Activated naive CD8-positive, alpha-beta T cell (primary cell): ENCODE measurements around the gene ART4.
A peak's percentile ranks its signal among the peaks of the same experiment; 100 is the strongest.

Source experiments
- H3K27ac Mint-ChIP-seq: one replicate; pipeline ENCODE4 v1.8.0; 2021; ENCODE audit warnings: mixed read lengths
- H3K27me3 Mint-ChIP-seq: one replicate; pipeline ENCODE4 v1.8.0; 2021; ENCODE audit warnings: mixed read lengths
- H3K36me3 Mint-ChIP-seq: one replicate; pipeline ENCODE4 v1.8.0; 2021; ENCODE audit warnings: mixed read lengths
- H3K4me1 Mint-ChIP-seq: one replicate; pipeline ENCODE4 v1.8.0; 2021; ENCODE audit warnings: low read depth, mixed read lengths
- H3K4me3 Mint-ChIP-seq: one replicate; pipeline ENCODE4 v1.8.0; 2021; ENCODE audit warnings: mild to moderate bottlenecking, mixed read lengths
- H3K9me3 Mint-ChIP-seq: one replicate; pipeline ENCODE4 v1.8.0; 2021; ENCODE audit warnings: low read depth, mixed read lengths

Gene ART4

GRCh38 chr12:14843425-14843887, at the start of gene ART4:
TSS of gene ART4 (minus strand) at chr12:14843526. CDS start at chr12:14843113, 413 bp downstream.
- peaks cover 5% of the 10 kb centered on the region for H3K27me3 Mint-ChIP-seq
- H3K9me3 Mint-ChIP-seq: no peaks in the 10 kb centered on the region
- H3K4me3 Mint-ChIP-seq: no peak within 1 kb of the TSS
- H3K27ac Mint-ChIP-seq: no peak within 1 kb of the TSS
- peaks cover 5% of the 10 kb centered on the region for H3K36me3 Mint-ChIP-seq
- H3K4me1 Mint-ChIP-seq: peaks cover 12% of the 10 kb centered on the region

- Mint-ChIP-seq H3K4me3 (no peak overlapping the region), H3K4me1 (no peaks in the 10 kb centered on the region), H3K36me3 (peaks cover 3% of the 10 kb centered on the region), H3K27me3 (no peaks in the 10 kb centered on the region), H3K9me3 (no peaks in the 10 kb centered on the region), H3K27ac (no peak overlapping the region)
These were observed 49.6 kb upstream of the ART4 start for GRCh38 chr12:14892726-14893505.

- H3K27ac Mint-ChIP-seq: no peak overlapping the region
- H3K27me3 Mint-ChIP-seq: peaks cover 2% of the 10 kb centered on the region
- no peaks in the 10 kb centered on the region for H3K9me3 Mint-ChIP-seq
- no peak overlapping the region for H3K4me3 Mint-ChIP-seq
- H3K36me3 Mint-ChIP-seq: peaks cover 3% of the 10 kb centered on the region
- peaks cover 13% of the 10 kb centered on the region for H3K4me1 Mint-ChIP-seq
These were observed 47.4 kb upstream of the ART4 start for GRCh38 chr12:14890701-14891100.

GRCh38 chr12:14886271-14886670, 42.9 kb upstream of the ART4 start:
- Mint-ChIP-seq H3K4me1 (peaks cover 43% of the 10 kb centered on the region), H3K4me3 (no peak overlapping the region), H3K27ac (peak overlapping the region; percentile 12), H3K36me3 (no peaks in the 10 kb centered on the region), H3K27me3 (peaks cover 5% of the 10 kb centered on the region), H3K9me3 (no peaks in the 10 kb centered on the region)

GRCh38 chr12:14885718-14886221, 42.4 kb upstream of the ART4 start, which contains the start of gene MGP:
TSS of gene MGP (minus strand) at chr12:14885854. CDS start at chr12:14885791, 63 bp downstream.
- H3K27me3 Mint-ChIP-seq: peaks cover 5% of the 10 kb centered on the region
- peak within 1 kb of the TSS; percentile 16 for H3K27ac Mint-ChIP-seq

GRCh38 chr12:14884458-14884878, 41.1 kb upstream of the ART4 start:
- no peaks in the 10 kb centered on the region for H3K9me3 Mint-ChIP-seq
- H3K27me3 Mint-ChIP-seq: peaks cover 5% of the 10 kb centered on the region
- peaks cover 58% of the 10 kb centered on the region for H3K4me1 Mint-ChIP-seq
- peaks cover 5% of the 10 kb centered on the region for H3K36me3 Mint-ChIP-seq
- H3K27ac Mint-ChIP-seq: peak overlapping the region; percentile 16
- H3K4me3 Mint-ChIP-seq: peak overlapping the region; percentile 72

More at GRCh38 chr12:14885718-14886221, 42.4 kb upstream of the ART4 start, which contains the start of gene MGP:
- Mint-ChIP-seq H3K4me1 (peaks cover 46% of the 10 kb centered on the region), H3K9me3 (no peaks in the 10 kb centered on the region), H3K4me3 (peak within 1 kb of the TSS; percentile 72), H3K36me3 (no peaks in the 10 kb centered on the region)

GRCh38 chr12:14883686-14884085, 40.4 kb upstream of the ART4 start:
- Mint-ChIP-seq H3K36me3 (peaks cover 5% of the 10 kb centered on the region), H3K27ac (no peak overlapping the region), H3K9me3 (no peaks in the 10 kb centered on the region), H3K4me3 (no peak overlapping the region), H3K27me3 (peaks cover 5% of the 10 kb centered on the region), H3K4me1 (peaks cover 58% of the 10 kb centered on the region)

- H3K36me3 Mint-ChIP-seq: peaks cover 12% of the 10 kb centered on the region
- peaks cover 48% of the 10 kb centered on the region for H3K4me1 Mint-ChIP-seq
- no peaks in the 10 kb centered on the region for H3K9me3 Mint-ChIP-seq
- H3K4me3 Mint-ChIP-seq: peak overlapping the region; percentile 25
- H3K27me3 Mint-ChIP-seq: peaks cover 3% of the 10 kb centered on the region
- peak overlapping the region; percentile 78 for H3K27ac Mint-ChIP-seq
These were observed 37.6 kb upstream of the ART4 start for GRCh38 chr12:14880890-14881453.

- no peaks in the 10 kb centered on the region for H3K9me3 Mint-ChIP-seq
- peaks cover 33% of the 10 kb centered on the region for H3K4me1 Mint-ChIP-seq
- H3K27ac Mint-ChIP-seq: peak overlapping the region; percentile 7
- no peak overlapping the region for H3K4me3 Mint-ChIP-seq
- peaks cover 12% of the 10 kb centered on the region for H3K36me3 Mint-ChIP-seq
- no peaks in the 10 kb centered on the region for H3K27me3 Mint-ChIP-seq
These were observed 36.1 kb upstream of the ART4 start for GRCh38 chr12:14879222-14879933.

- Mint-ChIP-seq H3K27ac (no peak overlapping the region), H3K4me1 (peaks cover 29% of the 10 kb centered on the region), H3K4me3 (no peak overlapping the region), H3K36me3 (peaks cover 12% of the 10 kb centered on the region), H3K27me3 (no peaks in the 10 kb centered on the region), H3K9me3 (no peaks in the 10 kb centered on the region)
These were observed 35.2 kb upstream of the ART4 start for GRCh38 chr12:14878488-14878887.

GRCh38 chr12:14876833-14877232, 33.5 kb upstream of the ART4 start:
- Mint-ChIP-seq H3K4me1 (peaks cover 21% of the 10 kb centered on the region), H3K36me3 (peaks cover 12% of the 10 kb centered on the region), H3K4me3 (no peak overlapping the region), H3K27me3 (no peaks in the 10 kb centered on the region), H3K9me3 (no peaks in the 10 kb centered on the region), H3K27ac (no peak overlapping the region)

- H3K4me3 Mint-ChIP-seq: no peak overlapping the region
- H3K4me1 Mint-ChIP-seq: peaks cover 6% of the 10 kb centered on the region
- H3K27me3 Mint-ChIP-seq: no peaks in the 10 kb centered on the region
- H3K9me3 Mint-ChIP-seq: no peaks in the 10 kb centered on the region
- peaks cover 11% of the 10 kb centered on the region for H3K36me3 Mint-ChIP-seq
- H3K27ac Mint-ChIP-seq: no peak overlapping the region
These were observed 31.6 kb upstream of the ART4 start for GRCh38 chr12:14874882-14875281.

- peaks cover 2% of the 10 kb centered on the region for H3K4me1 Mint-ChIP-seq
- H3K9me3 Mint-ChIP-seq: no peaks in the 10 kb centered on the region
- H3K27ac Mint-ChIP-seq: no peak overlapping the region
- no peak overlapping the region for H3K4me3 Mint-ChIP-seq
- H3K36me3 Mint-ChIP-seq: peaks cover 7% of the 10 kb centered on the region
- no peaks in the 10 kb centered on the region for H3K27me3 Mint-ChIP-seq
These were observed 30.3 kb upstream of the ART4 start for GRCh38 chr12:14873440-14874185.

- H3K27me3 Mint-ChIP-seq: no peaks in the 10 kb centered on the region
These were observed 28.6 kb upstream of the ART4 start for GRCh38 chr12:14871886-14872285.

More at GRCh38 chr12:14871886-14872285, 28.6 kb upstream of the ART4 start:
- Mint-ChIP-seq H3K36me3 (peaks cover 5% of the 10 kb centered on the region), H3K4me3 (no peak overlapping the region), H3K4me1 (peaks cover 2% of the 10 kb centered on the region), H3K9me3 (no peaks in the 10 kb centered on the region), H3K27ac (no peak overlapping the region)
